ENCODE results near the gene ZNF318. TPM values are rescaled to one million over a fixed set of nuclear protein-coding genes. Genes with fewer than 3 reads are reported as not detected.

ZNF318 gene
- total RNA-seq, 1 experiment from 2014 or later, result 24.3 TPM

DNA sequence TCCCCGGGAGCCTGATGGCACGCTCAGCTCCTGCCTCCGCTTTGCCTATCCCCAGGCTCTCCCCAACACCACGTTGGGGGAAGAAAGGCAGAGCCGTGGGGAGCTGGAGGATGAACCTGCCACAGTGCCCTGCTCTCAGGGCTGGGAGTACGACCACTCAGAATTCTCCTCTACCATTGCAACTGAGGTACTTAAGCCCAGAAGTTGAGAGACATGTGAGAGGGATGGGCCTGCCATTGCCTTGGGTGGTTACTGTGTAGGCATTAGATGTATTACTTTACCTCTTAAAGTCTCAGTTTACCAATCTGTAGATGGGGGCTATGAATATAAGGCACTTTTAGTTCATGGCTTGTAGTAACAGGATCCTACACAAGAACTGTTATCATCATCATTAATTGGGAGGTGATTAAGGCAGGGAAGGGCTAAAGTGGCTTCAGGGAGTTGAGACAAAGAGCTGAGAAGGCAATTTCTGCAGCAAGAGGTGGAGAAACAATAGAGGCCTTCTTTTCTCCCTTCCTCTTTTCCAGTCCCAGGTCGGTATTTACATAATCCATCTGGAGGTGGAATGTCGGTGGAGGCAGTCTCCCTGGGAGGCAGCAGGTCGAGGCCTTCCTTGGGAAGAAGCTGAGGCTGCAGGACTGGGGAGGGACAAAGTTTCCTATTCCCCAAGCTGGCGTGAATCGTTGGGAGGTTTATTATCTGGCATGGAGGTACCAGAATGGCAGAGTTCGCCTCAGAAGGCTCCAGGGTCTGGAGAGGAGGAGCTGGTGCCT lies 70.7 kb downstream of the ZNF318 start:
- ChIA-PET POLR2A (interaction anchor here (1.6 kb wide), 1 partner anchor 9 kb away, joined by 5 read pairs; the partner anchor contains the start of gene CRIP3), CTCF (interaction anchor here (1.0 to 5.2 kb wide), 7 partner anchors 9 to 36 kb away, joined by 3 to 49 read pairs (median 7); partner anchors contain the start of gene CRIP3)
- Mint-ChIP-seq H3K9me3 (no peaks in the 10 kb centered on the region), H3K27ac (no peak overlapping the region), H3K4me3 (no peak overlapping the region), H3K4me1 (peaks cover 11% of the 10 kb centered on the region), H3K36me3 (no peaks in the 10 kb centered on the region), H3K27me3 (ENCODE audit: low read depth) (peaks cover 5% of the 10 kb centered on the region)
- DNase-seq (ENCODE audit: low spot score) (no peak), ATAC-seq (no peak)
- no peak for TF ChIP-seq ZNF671 (CRISPR knock-in tag; IDR thresholded peaks at IDR 0.05)
- TF ChIP-seq ZNF263 (CRISPR knock-in tag; IDR thresholded peaks at IDR 0.05; ENCODE audit: low read depth), result no peak
- TF ChIP-seq SOX15 (CRISPR knock-in tag; IDR thresholded peaks at IDR 0.05), result no peak
- TF ChIP-seq, protein P1, sequence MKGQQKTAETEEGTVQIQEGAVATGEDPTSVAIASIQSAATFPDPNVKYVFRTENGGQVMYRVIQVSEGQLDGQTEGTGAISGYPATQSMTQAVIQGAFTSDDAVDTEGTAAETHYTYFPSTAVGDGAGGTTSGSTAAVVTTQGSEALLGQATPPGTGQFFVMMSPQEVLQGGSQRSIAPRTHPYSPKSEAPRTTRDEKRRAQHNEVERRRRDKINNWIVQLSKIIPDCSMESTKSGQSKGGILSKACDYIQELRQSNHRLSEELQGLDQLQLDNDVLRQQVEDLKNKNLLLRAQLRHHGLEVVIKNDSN (CRISPR knock-in tag; IDR thresholded peaks at IDR 0.05), result no peak
- TF ChIP-seq TEAD1 (CRISPR knock-in tag; IDR thresholded peaks at IDR 0.05), result no peak
- no peak for TF ChIP-seq NR2C2 (CRISPR knock-in tag; IDR thresholded peaks at IDR 0.05)
- TF ChIP-seq STAT6 (CRISPR knock-in tag; conservative IDR thresholded peaks at IDR 0.05; ENCODE audit: low read depth), result no peak
- no peak; the same call in 1 of the 2 replicates for TF ChIP-seq GTF2I (CRISPR knock-in tag; conservative IDR thresholded peaks at IDR 0.05)
- TF ChIP-seq ZNF512 (CRISPR knock-in tag; IDR thresholded peaks at IDR 0.05; ENCODE audit: borderline replicate concordance), result no peak
- TF ChIP-seq ZNF232 (CRISPR knock-in tag; IDR thresholded peaks at IDR 0.05), result no peak
- TF ChIP-seq ZNF138 (CRISPR knock-in tag; conservative IDR thresholded peaks at IDR 0.05), result no peak
- no peak for TF ChIP-seq MYBL2 (CRISPR knock-in tag; IDR thresholded peaks at IDR 0.05)
- TF ChIP-seq, protein P2, sequence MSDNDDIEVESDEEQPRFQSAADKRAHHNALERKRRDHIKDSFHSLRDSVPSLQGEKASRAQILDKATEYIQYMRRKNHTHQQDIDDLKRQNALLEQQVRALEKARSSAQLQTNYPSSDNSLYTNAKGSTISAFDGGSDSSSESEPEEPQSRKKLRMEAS (CRISPR knock-in tag; IDR thresholded peaks at IDR 0.05), result no peak
- TF ChIP-seq AFF4 (CRISPR knock-in tag; IDR thresholded peaks at IDR 0.05; ENCODE audit: borderline replicate concordance), result no peak

Data from WTC11 (cell line).